ENCODE measurements around the gene MSI2. TPM values are rescaled to one million over a fixed set of nuclear protein-coding genes. Genes with fewer than 3 reads are reported as not detected.
A peak's percentile ranks its signal among the peaks of the same experiment; 100 is the strongest.

The MSI2 gene
- total and polyA plus RNA-seq, 9 of the 15 experiments (the other 6 are each of a cell fraction or from before 2014, with no cell fraction given), result 4.6 to 61.8 (median 42.4) TPM

DNA sequence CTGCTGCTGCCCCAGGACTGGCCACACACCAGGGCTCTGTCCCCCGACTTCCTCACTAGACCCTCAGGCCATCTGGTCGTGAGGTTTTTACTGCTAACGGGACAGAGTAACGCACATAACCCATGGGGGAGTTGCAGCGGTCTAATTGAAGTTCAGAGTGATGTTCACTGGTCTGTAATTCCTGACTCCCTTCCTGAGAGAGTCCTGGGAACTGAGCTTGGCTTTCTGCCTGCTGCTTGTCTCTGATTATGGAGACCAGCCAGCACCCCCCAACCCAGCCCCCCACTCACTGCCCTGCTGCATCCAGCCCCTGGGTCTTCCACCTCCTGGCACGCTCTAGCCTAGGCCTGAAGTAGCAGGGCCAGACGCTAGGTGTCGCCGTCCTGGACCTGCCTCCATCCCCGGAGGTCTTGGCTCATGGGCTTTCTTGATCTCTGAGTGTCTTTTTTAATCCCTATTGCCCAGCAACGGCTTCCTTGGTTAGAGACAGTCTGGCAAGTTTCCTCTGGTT lies 295.8 kb downstream of the MSI2 start:
- DNase-seq (ENCODE audit: extremely low read depth in 1 of 4, low spot score in 3 of 4) (peak; percentile 58 to 68 (median 65)), FAIRE-seq (peak; percentile 77), ATAC-seq (peak; percentile 83)
- Histone ChIP-seq H3K9me3 (replicated peaks; ENCODE audit: control insufficient read depth, insufficient read depth, low read depth, low read length) (no peaks in the 10 kb centered on the region), H3K79me2 (ENCODE audit: control insufficient read depth, insufficient read depth, low read length) (peaks cover 5% of the 10 kb centered on the region; the same call in 1 of the 3 replicates), H3K27me3 (ENCODE audit: control insufficient read depth in 2 of 2, insufficient read depth in 2 of 2, low read length in 2 of 2) (no peaks in the 10 kb centered on the region), H4K20me1 (replicated peaks; ENCODE audit: control insufficient read depth, insufficient read depth, low read length) (peaks cover 9% of the 10 kb centered on the region; the same call in 1 of the 2 replicates), H3K9me1 (ENCODE audit: control insufficient read depth, insufficient read depth, low read length) (no peaks in the 10 kb centered on the region), H3K27ac (ENCODE audit: extremely low read depth, low read depth, low read length) (no peak overlapping the region), H3K4me1 (replicated peaks in 1 of 2; ENCODE audit: control insufficient read depth in 2 of 2, insufficient read depth in 2 of 2, low read length in 2 of 2) (peaks cover 29% of the 10 kb centered on the region in 2 experiments; a peak in 4 of 5 replicates), H3K4me2 (ENCODE audit: insufficient read depth, low read length) (no peak overlapping the region), H3K9ac (ENCODE audit: insufficient read depth in 1 of 2, low read depth in 2 of 2, low read length in 2 of 2) (peak overlapping the region in 1 of 2 experiments; percentile 33; a peak in 1 of 4 replicates), H2AFZ (ENCODE audit: low read depth, low read length) (no peak overlapping the region), H3K36me3 (ENCODE audit: control insufficient read depth, insufficient read depth, low read length) (peaks cover 2% of the 10 kb centered on the region; the same call in 1 of the 3 replicates), H3K4me3 (no peak overlapping the region)
- ChIA-PET CTCF (ENCODE audit: low intra/inter-chr PET ratio) (no interaction called here), POLR2A (interaction anchor here (1.6 kb wide), 1 partner anchor 17 kb away, joined by 5 read pairs; no protein-coding TSS in a partner anchor)
- intact Hi-C loops (cut with micrococcal nuclease) (loop anchor here (2.0 to 5.0 kb wide), 2 partner anchors 93 to 120 kb away; no protein-coding TSS in a partner anchor), in situ Hi-C loops (cut with MboI) (no loop called here)
- WGBS (ENCODE audit: insufficient coverage, low coverage, missing lambda C conversion rate), result 42% methylated on average over 11 of the region's 11 CpGs
- BruUV-seq (replicated peaks), result no TSS peak
- TF ChIP-seq ZNF165 (CRISPR knock-in tag; IDR thresholded peaks at IDR 0.05; ENCODE audit: borderline replicate concordance) (no peak), ZNF77 (CRISPR knock-in tag; IDR thresholded peaks at IDR 0.05) (no peak), ZNF764 (CRISPR knock-in tag; IDR thresholded peaks at IDR 0.05; ENCODE audit: low read depth) (no peak), MAZ (CRISPR knock-in tag; conservative IDR thresholded peaks at IDR 0.05 in 1 of 2, IDR thresholded peaks at IDR 0.05 in 1 of 2) (peak in 1 of 2 experiments; percentile 39; a peak in 1 of 4 replicates), IRF2 (CRISPR knock-in tag; IDR thresholded peaks at IDR 0.05) (no peak), RUNX1 (IDR thresholded peaks at IDR 0.05; ENCODE audit: low read depth) (no peak)
- TF ChIP-seq, protein P1, sequence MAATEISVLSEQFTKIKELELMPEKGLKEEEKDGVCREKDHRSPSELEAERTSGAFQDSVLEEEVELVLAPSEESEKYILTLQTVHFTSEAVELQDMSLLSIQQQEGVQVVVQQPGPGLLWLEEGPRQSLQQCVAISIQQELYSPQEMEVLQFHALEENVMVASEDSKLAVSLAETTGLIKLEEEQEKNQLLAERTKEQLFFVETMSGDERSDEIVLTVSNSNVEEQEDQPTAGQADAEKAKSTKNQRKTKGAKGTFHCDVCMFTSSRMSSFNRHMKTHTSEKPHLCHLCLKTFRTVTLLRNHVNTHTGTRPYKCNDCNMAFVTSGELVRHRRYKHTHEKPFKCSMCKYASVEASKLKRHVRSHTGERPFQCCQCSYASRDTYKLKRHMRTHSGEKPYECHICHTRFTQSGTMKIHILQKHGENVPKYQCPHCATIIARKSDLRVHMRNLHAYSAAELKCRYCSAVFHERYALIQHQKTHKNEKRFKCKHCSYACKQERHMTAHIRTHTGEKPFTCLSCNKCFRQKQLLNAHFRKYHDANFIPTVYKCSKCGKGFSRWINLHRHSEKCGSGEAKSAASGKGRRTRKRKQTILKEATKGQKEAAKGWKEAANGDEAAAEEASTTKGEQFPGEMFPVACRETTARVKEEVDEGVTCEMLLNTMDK (IDR thresholded peaks at IDR 0.05; ENCODE audit: borderline replicate concordance, insufficient read depth, low read depth, low read length, poor library complexity, severe bottlenecking), result peak; percentile 53
- TF ChIP-seq, protein P2, sequence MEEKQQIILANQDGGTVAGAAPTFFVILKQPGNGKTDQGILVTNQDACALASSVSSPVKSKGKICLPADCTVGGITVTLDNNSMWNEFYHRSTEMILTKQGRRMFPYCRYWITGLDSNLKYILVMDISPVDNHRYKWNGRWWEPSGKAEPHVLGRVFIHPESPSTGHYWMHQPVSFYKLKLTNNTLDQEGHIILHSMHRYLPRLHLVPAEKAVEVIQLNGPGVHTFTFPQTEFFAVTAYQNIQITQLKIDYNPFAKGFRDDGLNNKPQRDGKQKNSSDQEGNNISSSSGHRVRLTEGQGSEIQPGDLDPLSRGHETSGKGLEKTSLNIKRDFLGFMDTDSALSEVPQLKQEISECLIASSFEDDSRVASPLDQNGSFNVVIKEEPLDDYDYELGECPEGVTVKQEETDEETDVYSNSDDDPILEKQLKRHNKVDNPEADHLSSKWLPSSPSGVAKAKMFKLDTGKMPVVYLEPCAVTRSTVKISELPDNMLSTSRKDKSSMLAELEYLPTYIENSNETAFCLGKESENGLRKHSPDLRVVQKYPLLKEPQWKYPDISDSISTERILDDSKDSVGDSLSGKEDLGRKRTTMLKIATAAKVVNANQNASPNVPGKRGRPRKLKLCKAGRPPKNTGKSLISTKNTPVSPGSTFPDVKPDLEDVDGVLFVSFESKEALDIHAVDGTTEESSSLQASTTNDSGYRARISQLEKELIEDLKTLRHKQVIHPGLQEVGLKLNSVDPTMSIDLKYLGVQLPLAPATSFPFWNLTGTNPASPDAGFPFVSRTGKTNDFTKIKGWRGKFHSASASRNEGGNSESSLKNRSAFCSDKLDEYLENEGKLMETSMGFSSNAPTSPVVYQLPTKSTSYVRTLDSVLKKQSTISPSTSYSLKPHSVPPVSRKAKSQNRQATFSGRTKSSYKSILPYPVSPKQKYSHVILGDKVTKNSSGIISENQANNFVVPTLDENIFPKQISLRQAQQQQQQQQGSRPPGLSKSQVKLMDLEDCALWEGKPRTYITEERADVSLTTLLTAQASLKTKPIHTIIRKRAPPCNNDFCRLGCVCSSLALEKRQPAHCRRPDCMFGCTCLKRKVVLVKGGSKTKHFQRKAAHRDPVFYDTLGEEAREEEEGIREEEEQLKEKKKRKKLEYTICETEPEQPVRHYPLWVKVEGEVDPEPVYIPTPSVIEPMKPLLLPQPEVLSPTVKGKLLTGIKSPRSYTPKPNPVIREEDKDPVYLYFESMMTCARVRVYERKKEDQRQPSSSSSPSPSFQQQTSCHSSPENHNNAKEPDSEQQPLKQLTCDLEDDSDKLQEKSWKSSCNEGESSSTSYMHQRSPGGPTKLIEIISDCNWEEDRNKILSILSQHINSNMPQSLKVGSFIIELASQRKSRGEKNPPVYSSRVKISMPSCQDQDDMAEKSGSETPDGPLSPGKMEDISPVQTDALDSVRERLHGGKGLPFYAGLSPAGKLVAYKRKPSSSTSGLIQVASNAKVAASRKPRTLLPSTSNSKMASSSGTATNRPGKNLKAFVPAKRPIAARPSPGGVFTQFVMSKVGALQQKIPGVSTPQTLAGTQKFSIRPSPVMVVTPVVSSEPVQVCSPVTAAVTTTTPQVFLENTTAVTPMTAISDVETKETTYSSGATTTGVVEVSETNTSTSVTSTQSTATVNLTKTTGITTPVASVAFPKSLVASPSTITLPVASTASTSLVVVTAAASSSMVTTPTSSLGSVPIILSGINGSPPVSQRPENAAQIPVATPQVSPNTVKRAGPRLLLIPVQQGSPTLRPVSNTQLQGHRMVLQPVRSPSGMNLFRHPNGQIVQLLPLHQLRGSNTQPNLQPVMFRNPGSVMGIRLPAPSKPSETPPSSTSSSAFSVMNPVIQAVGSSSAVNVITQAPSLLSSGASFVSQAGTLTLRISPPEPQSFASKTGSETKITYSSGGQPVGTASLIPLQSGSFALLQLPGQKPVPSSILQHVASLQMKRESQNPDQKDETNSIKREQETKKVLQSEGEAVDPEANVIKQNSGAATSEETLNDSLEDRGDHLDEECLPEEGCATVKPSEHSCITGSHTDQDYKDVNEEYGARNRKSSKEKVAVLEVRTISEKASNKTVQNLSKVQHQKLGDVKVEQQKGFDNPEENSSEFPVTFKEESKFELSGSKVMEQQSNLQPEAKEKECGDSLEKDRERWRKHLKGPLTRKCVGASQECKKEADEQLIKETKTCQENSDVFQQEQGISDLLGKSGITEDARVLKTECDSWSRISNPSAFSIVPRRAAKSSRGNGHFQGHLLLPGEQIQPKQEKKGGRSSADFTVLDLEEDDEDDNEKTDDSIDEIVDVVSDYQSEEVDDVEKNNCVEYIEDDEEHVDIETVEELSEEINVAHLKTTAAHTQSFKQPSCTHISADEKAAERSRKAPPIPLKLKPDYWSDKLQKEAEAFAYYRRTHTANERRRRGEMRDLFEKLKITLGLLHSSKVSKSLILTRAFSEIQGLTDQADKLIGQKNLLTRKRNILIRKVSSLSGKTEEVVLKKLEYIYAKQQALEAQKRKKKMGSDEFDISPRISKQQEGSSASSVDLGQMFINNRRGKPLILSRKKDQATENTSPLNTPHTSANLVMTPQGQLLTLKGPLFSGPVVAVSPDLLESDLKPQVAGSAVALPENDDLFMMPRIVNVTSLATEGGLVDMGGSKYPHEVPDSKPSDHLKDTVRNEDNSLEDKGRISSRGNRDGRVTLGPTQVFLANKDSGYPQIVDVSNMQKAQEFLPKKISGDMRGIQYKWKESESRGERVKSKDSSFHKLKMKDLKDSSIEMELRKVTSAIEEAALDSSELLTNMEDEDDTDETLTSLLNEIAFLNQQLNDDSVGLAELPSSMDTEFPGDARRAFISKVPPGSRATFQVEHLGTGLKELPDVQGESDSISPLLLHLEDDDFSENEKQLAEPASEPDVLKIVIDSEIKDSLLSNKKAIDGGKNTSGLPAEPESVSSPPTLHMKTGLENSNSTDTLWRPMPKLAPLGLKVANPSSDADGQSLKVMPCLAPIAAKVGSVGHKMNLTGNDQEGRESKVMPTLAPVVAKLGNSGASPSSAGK (IDR thresholded peaks at IDR 0.05), result no peak

Data from K562 (cell line).